ENCODE data around the gene TLR5. TPM values are rescaled to one million over a fixed set of nuclear protein-coding genes. Genes with fewer than 3 reads are reported as not detected.

Gene TLR5
- total and polyA plus RNA-seq, 2 donors (not counting 1 experiment from before 2014, with no cell fraction given), result 0.17 to 0.19 TPM

DNA sequence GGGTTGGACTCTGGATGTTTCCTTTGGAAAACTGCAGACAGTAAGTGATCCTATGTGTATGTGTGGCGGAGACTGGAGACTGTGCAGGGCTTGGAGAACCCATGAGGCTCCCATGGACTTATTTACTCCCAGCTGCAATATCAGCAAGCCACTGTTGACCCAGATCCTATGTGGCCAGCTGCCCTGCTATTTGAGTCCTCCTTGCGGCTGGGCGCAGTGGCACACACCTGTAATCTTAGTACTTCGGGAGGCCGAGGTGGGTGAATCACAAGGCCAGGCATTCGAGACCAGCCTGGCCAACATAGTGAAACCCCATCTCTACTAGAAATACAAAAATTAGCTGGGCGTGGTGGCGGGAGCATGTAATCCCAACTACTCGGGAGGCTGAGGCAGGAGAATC is 83.5 kb downstream of the TLR5 start:
- DNase-seq (ENCODE audit: low read depth in 2 of 2), result no peak
- H3K36me3 ChIP-seq (ENCODE audit: control insufficient read depth, insufficient read depth, low read length), result no peaks in the 10 kb centered on the region
- no peak for TF ChIP-seq EZH2 (IDR thresholded peaks at IDR 0.05; ENCODE audit: low read length, missing control alignments)
- TF ChIP-seq, protein P1, sequence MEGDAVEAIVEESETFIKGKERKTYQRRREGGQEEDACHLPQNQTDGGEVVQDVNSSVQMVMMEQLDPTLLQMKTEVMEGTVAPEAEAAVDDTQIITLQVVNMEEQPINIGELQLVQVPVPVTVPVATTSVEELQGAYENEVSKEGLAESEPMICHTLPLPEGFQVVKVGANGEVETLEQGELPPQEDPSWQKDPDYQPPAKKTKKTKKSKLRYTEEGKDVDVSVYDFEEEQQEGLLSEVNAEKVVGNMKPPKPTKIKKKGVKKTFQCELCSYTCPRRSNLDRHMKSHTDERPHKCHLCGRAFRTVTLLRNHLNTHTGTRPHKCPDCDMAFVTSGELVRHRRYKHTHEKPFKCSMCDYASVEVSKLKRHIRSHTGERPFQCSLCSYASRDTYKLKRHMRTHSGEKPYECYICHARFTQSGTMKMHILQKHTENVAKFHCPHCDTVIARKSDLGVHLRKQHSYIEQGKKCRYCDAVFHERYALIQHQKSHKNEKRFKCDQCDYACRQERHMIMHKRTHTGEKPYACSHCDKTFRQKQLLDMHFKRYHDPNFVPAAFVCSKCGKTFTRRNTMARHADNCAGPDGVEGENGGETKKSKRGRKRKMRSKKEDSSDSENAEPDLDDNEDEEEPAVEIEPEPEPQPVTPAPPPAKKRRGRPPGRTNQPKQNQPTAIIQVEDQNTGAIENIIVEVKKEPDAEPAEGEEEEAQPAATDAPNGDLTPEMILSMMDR (conservative IDR thresholded peaks at IDR 0.05 in 1 of 2, IDR thresholded peaks at IDR 0.05 in 1 of 2; ENCODE audit: low read depth in 1 of 2, low read length in 2 of 2), result no peak
- H4K20me1 ChIP-seq (ENCODE audit: control insufficient read depth, extremely low read depth, insufficient read depth, low read length), result no peaks in the 10 kb centered on the region
- no peak overlapping the region for H3K9ac ChIP-seq (ENCODE audit: insufficient read depth, low read length)
- H3K4me3 ChIP-seq (replicated peaks in 1 of 4; ENCODE audit: control extremely low read depth in 1 of 4, insufficient read depth in 1 of 4, low read depth in 3 of 4, low read length in 4 of 4), result no peak overlapping the region
- no peaks in the 10 kb centered on the region for H3K9me3 ChIP-seq (ENCODE audit: control insufficient read depth, insufficient read depth, low read depth, low read length)
- no peaks in the 10 kb centered on the region for H3K79me2 ChIP-seq (ENCODE audit: control insufficient read depth, insufficient read depth, low read length)
- H3K4me1 ChIP-seq (ENCODE audit: control insufficient read depth, extremely low read depth, insufficient read depth, low read length), result no peaks in the 10 kb centered on the region
- H3K4me2 ChIP-seq (ENCODE audit: extremely low read depth, insufficient read depth, low read length), result no peak overlapping the region
- H2AFZ ChIP-seq (ENCODE audit: low read length), result no peak overlapping the region
- no peak overlapping the region for H3K27ac ChIP-seq (ENCODE audit: insufficient read depth, low read length)
- H3K27me3 ChIP-seq (ENCODE audit: control insufficient read depth, insufficient read depth, low read length), result peaks cover under 1% of the 10 kb centered on the region

Other genes with a start within 250 kb of the TLR5 start
- gene SUSD4, start 220.9 kb upstream of the TLR5 start, total RNA-seq, result under 0.01 TPM in 1 of 2 replicates, not detected in the other
- 0.33 and 0.63 TPM in 2 replicates for gene SUSD4, start 220.9 kb upstream of the TLR5 start, polyA plus RNA-seq